ENCODE measurements around the gene NPPA.

DNA sequence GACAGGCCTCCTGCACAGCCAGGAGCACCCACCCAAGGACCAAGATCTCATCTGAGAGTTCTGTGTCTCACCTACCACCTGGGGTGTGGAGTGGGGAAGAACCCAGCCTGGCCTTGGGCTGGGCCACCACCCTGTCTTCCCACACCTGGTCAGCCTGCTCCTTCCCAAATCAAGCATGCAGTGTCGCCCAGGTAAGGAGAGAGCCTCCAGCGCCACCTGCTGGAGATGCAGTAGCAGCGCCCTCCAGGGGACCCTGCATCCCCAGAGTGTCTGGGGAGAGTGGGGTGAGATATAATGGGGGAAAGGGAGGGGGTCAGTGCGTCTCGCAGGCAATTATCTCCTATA, 46.3 kb upstream of the NPPA start:
- TF ChIP-seq, protein P1, sequence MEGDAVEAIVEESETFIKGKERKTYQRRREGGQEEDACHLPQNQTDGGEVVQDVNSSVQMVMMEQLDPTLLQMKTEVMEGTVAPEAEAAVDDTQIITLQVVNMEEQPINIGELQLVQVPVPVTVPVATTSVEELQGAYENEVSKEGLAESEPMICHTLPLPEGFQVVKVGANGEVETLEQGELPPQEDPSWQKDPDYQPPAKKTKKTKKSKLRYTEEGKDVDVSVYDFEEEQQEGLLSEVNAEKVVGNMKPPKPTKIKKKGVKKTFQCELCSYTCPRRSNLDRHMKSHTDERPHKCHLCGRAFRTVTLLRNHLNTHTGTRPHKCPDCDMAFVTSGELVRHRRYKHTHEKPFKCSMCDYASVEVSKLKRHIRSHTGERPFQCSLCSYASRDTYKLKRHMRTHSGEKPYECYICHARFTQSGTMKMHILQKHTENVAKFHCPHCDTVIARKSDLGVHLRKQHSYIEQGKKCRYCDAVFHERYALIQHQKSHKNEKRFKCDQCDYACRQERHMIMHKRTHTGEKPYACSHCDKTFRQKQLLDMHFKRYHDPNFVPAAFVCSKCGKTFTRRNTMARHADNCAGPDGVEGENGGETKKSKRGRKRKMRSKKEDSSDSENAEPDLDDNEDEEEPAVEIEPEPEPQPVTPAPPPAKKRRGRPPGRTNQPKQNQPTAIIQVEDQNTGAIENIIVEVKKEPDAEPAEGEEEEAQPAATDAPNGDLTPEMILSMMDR (conservative IDR thresholded peaks at IDR 0.05 in 1 of 2, IDR thresholded peaks at IDR 0.05 in 1 of 2; ENCODE audit: low read depth in 1 of 2, low read length in 2 of 2), result peak; percentile 89 to 97
- no peak for TF ChIP-seq EZH2 (IDR thresholded peaks at IDR 0.05; ENCODE audit: low read length, missing control alignments)

Measured in fibroblast of lung (primary cell).